Common myeloid progenitor, CD34-positive (primary cell): ENCODE data around the gene IQGAP2.
"Not testable (repeated sequence)": the region's sequence is repeated elsewhere in the genome, so short reads cannot be mapped to it uniquely, and the experiment has no call there.

Experiments
- CTCF ChIA-PET: fragments of 350-600 bp; sonication (Branson Sonifier 250); formaldehyde crosslinking; loops from one replicate; lab custom pipeline; 2021; ENCODE audit warnings: antibody characterized with exemption; lab: Charles Lee
- POLR2A ChIA-PET: fragments of 350-600 bp; sonication (Branson Sonifier 250); formaldehyde crosslinking; loops from one replicate; lab custom pipeline; 2021; ENCODE audit warnings: antibody characterized with exemption; lab: Charles Lee
- DNase-seq, 3 donors: peaks; one replicate each; pipeline versions ENCODE4 v3.0.0 to v3.0.0-alpha.2; 2013
- H3K27ac ChIP-seq, 2 experiments: 1 replicate in 1 of 2; 2 replicates in 1 of 2; pipeline ENCODE4 v1.7.0; 2013; ENCODE audit warnings: inconsistent platforms in 2 of 2, low read length in 2 of 2, mild to moderate bottlenecking in 2 of 2, low read depth in 1 of 2, moderate library complexity in 1 of 2; ENCODE audit not compliant: severe bottlenecking in 2 of 2, insufficient read depth in 1 of 2, poor library complexity in 1 of 2
- H3K27me3 ChIP-seq, 5 experiments: replicated peaks in 2 of 5; 1 replicate in 3 of 5; 2 replicates in 2 of 5; pipeline versions ENCODE4 v1.6.1 to v1.7.0; 2013; ENCODE audit warnings: low read length in 4 of 5, mild to moderate bottlenecking in 2 of 5, moderate library complexity in 2 of 5, inconsistent platforms in 1 of 5; ENCODE audit not compliant: insufficient read depth in 5 of 5, control insufficient read depth in 4 of 5
- H3K36me3 ChIP-seq, 4 experiments: 1 replicate in 2 of 4; 2 replicates in 2 of 4; pipeline versions ENCODE4 v1.6.1 to v1.7.0; 2013; ENCODE audit warnings: low read length in 3 of 4, control low read depth in 1 of 4, mild to moderate bottlenecking in 1 of 4; ENCODE audit not compliant: control insufficient read depth in 4 of 4, insufficient read depth in 4 of 4
- H3K4me1 ChIP-seq, 4 experiments: 1 replicate in 3 of 4; 2 replicates in 1 of 4; pipeline versions ENCODE4 v1.6.1 to v1.7.1; 2013; ENCODE audit warnings: low read length in 3 of 4, mild to moderate bottlenecking in 3 of 4, control low read depth in 1 of 4, inconsistent platforms in 1 of 4, moderate library complexity in 1 of 4; ENCODE audit not compliant: control insufficient read depth in 4 of 4, insufficient read depth in 4 of 4; ENCODE audit errors: control extremely low read depth in 1 of 4
- H3K4me3 ChIP-seq, 7 experiments: 1 replicate in 4 of 7; 2 replicates in 3 of 7; pipeline versions ENCODE4 v1.5.1 to v1.7.0; 2013; ENCODE audit warnings: mild to moderate bottlenecking in 7 of 7, low read length in 6 of 7, moderate library complexity in 6 of 7, inconsistent platforms in 2 of 7, low read depth in 2 of 7, control low read depth in 1 of 7; ENCODE audit not compliant: insufficient read depth in 4 of 7, control insufficient read depth in 1 of 7; ENCODE audit errors: extremely low read depth in 1 of 7
- H3K9me3 ChIP-seq, 5 experiments: 1 replicate in 4 of 5; 2 replicates in 1 of 5; pipeline versions ENCODE4 v1.6.1 to v1.7.1; 2013; ENCODE audit warnings: low read length in 4 of 5, mild to moderate bottlenecking in 2 of 5, inconsistent platforms in 1 of 5, low read depth in 1 of 5, moderate library complexity in 1 of 5; ENCODE audit not compliant: control insufficient read depth in 4 of 5, insufficient read depth in 2 of 5; ENCODE audit errors: control extremely low read depth in 1 of 5
- WGBS: methylation state at CpG from one replicate; pipeline ENCODE4 v1.1.5; 2013; ENCODE audit not compliant: insufficient coverage; 5-methylcytosine and 5-hydroxymethylcytosine counted together

IQGAP2 gene

DNA sequence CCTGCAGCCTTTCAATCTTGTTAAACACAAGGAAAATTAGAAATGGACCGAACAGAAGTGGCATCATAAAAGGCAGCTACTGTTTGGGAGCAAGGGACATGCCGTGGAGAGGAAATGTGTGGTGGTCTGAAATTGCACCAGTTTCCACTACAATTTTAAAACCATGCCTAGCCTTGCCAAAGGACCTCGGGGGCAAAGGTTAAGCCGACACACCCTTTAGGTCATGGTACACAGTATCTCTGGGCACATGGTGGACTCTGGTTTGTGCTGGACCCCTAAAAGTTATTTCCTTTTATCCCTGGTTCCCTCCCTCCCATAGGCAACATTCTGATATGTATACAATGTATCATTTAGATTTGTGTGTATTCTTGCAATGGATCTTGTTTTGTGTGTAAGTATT is 142.1 kb downstream of the IQGAP2 start:
- peaks cover 53 to 99% (median 85%) of the 10 kb centered on the region in 4 experiments for H3K4me1 ChIP-seq
- H3K9me3 ChIP-seq, result no peaks in the 10 kb centered on the region
- POLR2A ChIA-PET, result no interaction called here
- peak overlapping the region in 1 of 7 experiments; percentile 30 for H3K4me3 ChIP-seq
- H3K27ac ChIP-seq, result peak overlapping the region; percentile 47 to 90
- no peaks in the 10 kb centered on the region for H3K27me3 ChIP-seq
- CTCF ChIA-PET, result interaction anchor here (0.9 to 5.8 kb wide), 9 partner anchors 12 to 236 kb away, joined by 3 to 77 read pairs (median 8); partner anchors contain the start of gene IQGAP2
- 83% methylated on average over 2 of the region's 4 CpGs for WGBS
- no peaks in the 10 kb centered on the region for H3K36me3 ChIP-seq
- DNase-seq, result no peak

DNA sequence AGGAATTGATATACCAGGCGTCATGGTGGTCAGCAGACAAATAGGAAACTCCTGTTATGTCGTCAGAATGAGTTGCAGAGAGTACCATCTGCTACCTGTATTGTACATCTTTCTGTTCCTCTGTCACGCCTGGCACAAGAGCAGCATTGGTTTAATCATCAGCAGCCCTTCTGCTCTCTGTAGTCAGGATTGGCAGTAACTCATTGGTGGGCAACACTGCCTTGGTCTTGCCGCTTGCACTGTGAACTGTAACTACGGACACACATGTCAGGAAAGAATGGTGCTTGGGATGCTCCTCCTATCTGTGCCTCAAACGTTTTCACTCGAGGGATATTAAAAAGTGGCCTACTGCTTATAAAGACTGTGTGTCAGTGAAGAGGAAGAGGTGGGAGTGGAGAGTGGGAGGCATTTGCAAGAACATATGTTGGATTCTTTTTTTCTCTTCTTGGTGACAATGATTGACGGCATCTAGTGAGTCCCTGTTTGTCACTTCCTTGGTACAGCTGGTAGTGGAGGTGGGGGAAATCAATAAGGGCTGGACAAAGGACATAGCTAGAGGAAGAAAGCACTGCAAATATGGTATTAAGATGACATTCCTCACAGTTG is 143.5 kb downstream of the IQGAP2 start:
- Histone ChIP-seq H3K4me1 (peaks cover 48 to 84% (median 72%) of the 10 kb centered on the region in 4 experiments), H3K27ac (peak overlapping the region; percentile 80 to 90), H3K27me3 (no peaks in the 10 kb centered on the region), H3K4me3 (peak overlapping the region in 5 of 7 experiments; percentile 17 to 64 (median 25)), H3K36me3 (no peaks in the 10 kb centered on the region), H3K9me3 (no peaks in the 10 kb centered on the region)
- peak in 2 of 3 donors; percentile 78 to 81 for DNase-seq
- ChIA-PET CTCF (interaction anchor here (0.9 to 4.3 kb wide), 16 partner anchors 17 to 806 kb away, joined by 3 to 30 read pairs (median 3); partner anchors contain the start of gene IQGAP2), POLR2A (interaction anchor here (1.0 to 1.1 kb wide), 2 partner anchors 88 to 143 kb away, joined by 4 to 5 read pairs; no protein-coding TSS in a partner anchor)
- WGBS, result 54% methylated on average over 4 of the region's 8 CpGs

DNA sequence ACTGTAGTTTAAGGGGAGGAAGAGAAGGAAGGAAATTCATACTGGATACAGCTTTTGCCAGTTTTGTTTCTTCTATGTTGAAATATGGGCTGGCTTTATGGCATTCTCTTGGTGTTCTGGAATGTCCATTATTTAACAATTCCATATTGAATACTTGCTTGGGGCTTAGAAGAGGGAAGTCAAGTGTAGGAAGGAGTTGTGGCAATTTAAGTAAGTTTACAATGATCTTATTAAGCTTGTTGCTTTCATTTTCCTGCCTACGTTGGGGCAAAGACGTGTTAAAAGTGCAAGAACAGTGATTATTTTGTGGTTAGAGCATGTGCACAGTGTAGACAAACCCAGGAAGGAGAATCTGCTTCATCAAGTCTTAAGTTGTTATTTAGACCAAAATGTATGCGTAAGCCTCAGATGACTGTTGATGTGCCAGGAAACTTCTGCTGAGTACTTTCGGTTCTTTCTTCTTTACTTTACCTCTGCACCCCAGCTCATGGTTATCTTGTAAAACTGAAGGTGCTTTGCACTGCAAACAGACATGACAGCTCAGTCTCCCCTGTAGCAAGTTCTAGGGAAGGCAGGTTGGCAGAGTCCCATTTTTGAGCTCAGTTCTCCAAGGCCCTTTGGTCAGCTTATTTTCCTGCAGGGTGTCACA is 144.3 kb downstream of the IQGAP2 start:
- POLR2A ChIA-PET, result interaction anchor here (0.6 to 1.1 kb wide), 4 partner anchors 24 to 144 kb away, joined by 3 to 5 read pairs (median 4); no protein-coding TSS in a partner anchor
- Histone ChIP-seq H3K27me3 (no peaks in the 10 kb centered on the region), H3K4me1 (peaks cover 47 to 82% (median 68%) of the 10 kb centered on the region in 4 experiments), H3K36me3 (peaks cover 0 to 4% (median 2%) of the 10 kb centered on the region in 4 experiments), H3K9me3 (no peaks in the 10 kb centered on the region), H3K27ac (peak overlapping the region; percentile 80 to 90), H3K4me3 (peak overlapping the region in 6 of 7 experiments; percentile 1 to 64 (median 42))
- peak; percentile 70 to 95 (median 93) for DNase-seq
- CTCF ChIA-PET, result interaction anchor here (0.7 to 4.3 kb wide), 21 partner anchors 10 to 807 kb away, joined by 3 to 30 read pairs (median 3); partner anchors contain the start of gene IQGAP2
- WGBS, result 0% methylated on average over 4 of the region's 4 CpGs

- peaks cover 0 to 4% (median 2%) of the 10 kb centered on the region in 4 experiments for H3K36me3 ChIP-seq
- H3K4me1 ChIP-seq, result peaks cover 45 to 82% (median 67%) of the 10 kb centered on the region in 4 experiments
- H3K9me3 ChIP-seq, result no peaks in the 10 kb centered on the region
- H3K27me3 ChIP-seq, result no peaks in the 10 kb centered on the region
- ChIA-PET POLR2A (interaction anchor here (0.6 to 1.0 kb wide), 3 partner anchors 23 to 90 kb away, joined by 3 to 4 read pairs (median 3); no protein-coding TSS in a partner anchor), CTCF (interaction anchor here (0.7 to 4.3 kb wide), 19 partner anchors 10 to 220 kb away, joined by 3 to 30 read pairs (median 3); partner anchors contain the start of gene IQGAP2)
- WGBS, result 76% methylated on average over 2 of the region's 3 CpGs
- peak overlapping the region; percentile 80 to 90 for H3K27ac ChIP-seq
- no peak for DNase-seq
- H3K4me3 ChIP-seq, result peak overlapping the region in 5 of 7 experiments; percentile 17 to 64 (median 48)
These were observed 144.9 kb downstream of the IQGAP2 start for GRCh38 chr5:76547891-76548524.

GRCh38 chr5:76548525-76549229 is 145.6 kb downstream of the IQGAP2 start:
- ChIA-PET CTCF (interaction anchor here (1.0 to 4.3 kb wide), 4 partner anchors 9 to 217 kb away, joined by 3 to 30 read pairs (median 5); no protein-coding TSS in a partner anchor), POLR2A (interaction anchor here (0.6 to 1.2 kb wide), 2 partner anchors 145 to 228 kb away, joined by 3 to 5 read pairs; partner anchors contain the start of gene IQGAP2)
- Histone ChIP-seq H3K27me3 (no peaks in the 10 kb centered on the region), H3K9me3 (no peaks in the 10 kb centered on the region), H3K27ac (peak overlapping the region; percentile 80 to 90), H3K36me3 (peaks cover 0 to 4% (median 2%) of the 10 kb centered on the region in 4 experiments), H3K4me3 (peak overlapping the region in 1 of 7 experiments; percentile 64), H3K4me1 (peaks cover 46 to 82% (median 67%) of the 10 kb centered on the region in 4 experiments)
- 100% methylated on average over 2 of the region's 3 CpGs for WGBS
- no peak for DNase-seq

- H3K36me3 ChIP-seq, POLR2A ChIA-PET, DNase-seq, H3K4me3 ChIP-seq, H3K27me3 ChIP-seq, H3K9me3 ChIP-seq, H3K27ac ChIP-seq, CTCF ChIA-PET: not testable (repeated sequence)
- WGBS, result 98% methylated on average over 18 of the region's 34 CpGs
- peaks cover 37 to 82% (median 60%) of the 10 kb centered on the region in 4 experiments for H3K4me1 ChIP-seq
These were observed 147.8 kb downstream of the IQGAP2 start for GRCh38 chr5:76550881-76551280.
